ENCODE results near the gene CADPS.

- TF ChIP-seq CTCF (optimal IDR thresholded peaks at IDR 0.05 in 1 of 3, IDR thresholded peaks at IDR 0.05 in 1 of 3, conservative IDR thresholded peaks at IDR 0.05 in 1 of 3; ENCODE audit: extremely low read depth in 1 of 3, insufficient read depth in 2 of 3, low read length in 3 of 3) (no peak), EZH2 (IDR thresholded peaks at IDR 0.05; ENCODE audit: low read length) (no peak)
Measured at GRCh38 chr3:62475306-62475705, 399.9 kb downstream of the CADPS start.
